GM18868 (cell line): ENCODE data around the gene PSMA7.
"Not testable (repeated sequence)": the region's sequence is repeated elsewhere in the genome, so short reads cannot be mapped to it uniquely, and the experiment has no call there.

ENCODE experiments used
- ATAC-seq: cut with Tn5 transposase; IDR thresholded peaks from one replicate; pipeline ENCODE4 v1.9.1; 2021; ENCODE audit warnings: mild to moderate bottlenecking, moderate library complexity; ENCODE audit not compliant: unreplicated experiment

The PSMA7 gene

DNA sequence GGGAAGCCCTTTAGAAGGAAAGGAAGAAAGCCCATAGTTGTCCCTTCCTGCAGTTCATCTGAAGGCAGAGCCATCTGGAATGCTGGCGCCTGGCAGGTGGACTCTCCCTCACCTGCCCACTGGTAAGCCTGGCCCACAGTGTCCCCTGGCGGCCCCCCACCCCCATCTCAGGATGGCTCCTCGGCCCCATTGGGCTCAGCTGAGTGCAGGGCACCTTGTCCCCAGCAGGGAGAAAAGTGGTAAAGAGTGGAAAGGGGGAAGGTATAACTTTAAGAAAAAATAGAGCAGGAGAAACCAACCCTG is 13.0 kb upstream of the PSMA7 start:
- ATAC-seq, result no peak

DNA sequence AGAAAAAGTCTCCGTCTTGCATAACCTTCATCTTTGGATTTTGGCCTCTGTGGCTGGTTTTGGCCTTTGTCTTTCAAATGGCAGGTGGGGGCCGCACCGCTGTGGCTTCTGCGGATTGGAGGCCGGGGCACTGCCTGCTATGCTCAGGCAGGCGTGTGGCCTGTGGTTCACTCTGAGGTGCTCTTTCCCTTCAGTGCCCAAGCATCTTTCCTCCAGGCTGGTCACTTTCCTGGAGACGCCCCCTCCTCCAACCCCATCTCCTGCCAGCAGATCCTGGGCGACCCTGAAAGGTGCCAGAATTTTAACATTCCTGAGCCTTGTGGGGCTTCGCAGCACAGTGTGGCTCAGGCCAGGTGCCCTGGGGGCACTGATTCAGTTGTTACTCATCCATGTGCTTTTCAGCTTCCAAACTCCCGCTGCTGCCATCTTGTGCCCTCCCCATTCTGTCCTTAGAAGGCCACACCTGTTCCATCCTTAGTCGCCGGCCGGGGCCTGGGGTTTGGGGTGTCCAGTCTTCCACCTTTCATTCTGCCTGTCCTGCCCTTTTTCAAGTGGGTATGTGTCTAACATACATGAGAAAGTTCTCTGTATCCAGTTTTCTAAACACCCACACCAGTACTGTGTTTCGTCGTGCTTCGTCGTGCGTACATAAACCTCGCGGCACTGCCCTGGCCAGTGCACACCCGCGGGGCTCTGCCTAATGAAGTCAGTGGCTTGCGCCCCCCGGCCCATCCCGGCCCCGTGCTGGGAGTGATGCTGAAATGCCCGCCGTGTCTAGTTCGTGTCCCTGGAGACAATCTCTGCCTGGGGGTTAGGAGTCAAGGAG is 12.4 kb upstream of the PSMA7 start:
- no peak for ATAC-seq

GRCh38 chr20:62151835-62152364 is 8.7 kb upstream of the PSMA7 start:
- no peak for ATAC-seq

GRCh38 chr20:62151225-62151624 is 8.0 kb upstream of the PSMA7 start:
- ATAC-seq, result no peak

GRCh38 chr20:62150310-62150575 is 7.0 kb upstream of the PSMA7 start:
- ATAC-seq, result no peak

- no peak for ATAC-seq
Measured at GRCh38 chr20:62149532-62150309, 6.5 kb upstream of the PSMA7 start.

DNA sequence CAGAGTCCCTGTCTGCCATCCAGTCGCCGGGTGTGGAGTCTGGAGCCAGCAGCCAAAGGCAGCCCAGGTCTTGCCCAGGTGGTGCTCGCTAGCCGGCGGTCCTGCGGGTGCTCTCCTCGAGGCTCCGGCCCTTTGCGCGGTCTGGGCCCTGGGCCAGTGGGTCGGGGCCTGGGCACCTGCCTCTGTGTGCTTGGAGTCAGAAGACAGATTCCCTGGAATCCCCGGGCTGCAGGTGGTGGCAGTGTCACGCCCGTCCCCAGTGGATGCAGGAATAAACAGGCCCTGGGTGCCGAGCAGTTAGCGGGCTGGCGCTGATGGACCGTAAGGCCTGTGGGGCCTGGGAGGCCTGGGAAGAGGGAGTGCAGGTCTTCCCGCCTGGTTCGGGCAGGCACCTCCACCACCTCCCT is 5.7 kb upstream of the PSMA7 start:
- no peak for ATAC-seq

DNA sequence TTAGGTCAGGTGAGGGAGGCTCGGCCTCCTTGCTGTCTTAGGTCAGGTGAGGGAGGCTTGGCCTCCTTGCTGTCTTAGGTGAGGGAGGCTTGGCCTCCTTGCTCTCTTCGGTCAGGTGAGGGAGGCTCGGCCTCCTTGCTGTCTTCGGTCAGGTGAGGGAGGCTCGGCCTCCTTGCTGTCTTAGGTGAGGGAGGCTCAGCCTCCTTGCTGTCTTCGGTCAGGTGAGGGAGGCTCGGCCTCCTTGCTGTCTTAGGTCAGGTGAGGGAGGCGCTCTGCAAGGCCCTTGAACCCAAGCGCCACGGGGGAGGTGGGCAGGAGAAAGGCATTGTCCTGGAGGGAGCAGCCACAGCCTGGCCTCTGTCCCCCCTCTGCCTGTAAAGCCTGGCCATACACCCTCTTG is 5.2 kb upstream of the PSMA7 start:
- not testable (repeated sequence) for ATAC-seq

GRCh38 chr20:62147528-62147927 is 4.3 kb upstream of the PSMA7 start:
- ATAC-seq, result no peak

GRCh38 chr20:62147125-62147524 is 3.9 kb upstream of the PSMA7 start:
- ATAC-seq, result no peak

DNA sequence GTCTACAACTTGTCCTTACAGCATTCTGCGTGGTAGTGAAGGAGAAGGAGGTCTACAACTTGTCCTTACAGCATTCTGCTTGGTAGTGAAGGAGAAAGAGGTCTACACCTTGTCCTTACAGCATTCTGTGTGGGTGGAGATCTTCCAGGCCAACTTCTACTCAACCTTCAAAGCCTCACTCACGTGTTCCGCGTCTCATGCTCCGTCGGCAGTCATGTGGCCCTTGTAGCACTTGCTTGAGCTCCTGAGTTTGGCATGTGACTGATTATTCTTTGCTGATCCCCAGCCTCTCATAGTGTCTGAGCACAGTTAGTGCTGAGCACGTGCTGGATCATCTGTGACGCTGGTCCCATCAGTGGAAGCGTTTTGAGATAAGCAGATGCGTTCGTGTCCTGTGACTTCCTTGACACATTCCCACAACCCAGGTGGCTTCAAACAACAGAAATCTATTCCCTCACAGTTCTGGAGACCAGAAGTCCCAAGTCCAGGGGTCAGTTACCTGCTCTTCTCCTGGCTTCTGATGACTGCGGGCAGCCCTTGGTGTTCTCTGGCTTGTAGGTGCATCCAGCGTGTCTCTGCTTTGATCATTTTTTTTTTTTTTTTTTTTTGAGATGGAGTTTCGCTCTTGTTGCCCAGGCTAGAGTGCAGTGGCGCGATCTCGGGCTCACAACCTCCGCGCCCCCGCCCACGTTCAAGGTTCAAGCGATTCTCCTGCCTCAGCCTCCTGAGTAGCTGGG is 3.0 kb upstream of the PSMA7 start:
- ATAC-seq, result no peak

- no peak for ATAC-seq
Measured at GRCh38 chr20:62145688-62146018, 2.5 kb upstream of the PSMA7 start.

- ATAC-seq, result peak; percentile 19
Measured at GRCh38 chr20:62143957-62144825, 997 bp upstream of the PSMA7 start.

DNA sequence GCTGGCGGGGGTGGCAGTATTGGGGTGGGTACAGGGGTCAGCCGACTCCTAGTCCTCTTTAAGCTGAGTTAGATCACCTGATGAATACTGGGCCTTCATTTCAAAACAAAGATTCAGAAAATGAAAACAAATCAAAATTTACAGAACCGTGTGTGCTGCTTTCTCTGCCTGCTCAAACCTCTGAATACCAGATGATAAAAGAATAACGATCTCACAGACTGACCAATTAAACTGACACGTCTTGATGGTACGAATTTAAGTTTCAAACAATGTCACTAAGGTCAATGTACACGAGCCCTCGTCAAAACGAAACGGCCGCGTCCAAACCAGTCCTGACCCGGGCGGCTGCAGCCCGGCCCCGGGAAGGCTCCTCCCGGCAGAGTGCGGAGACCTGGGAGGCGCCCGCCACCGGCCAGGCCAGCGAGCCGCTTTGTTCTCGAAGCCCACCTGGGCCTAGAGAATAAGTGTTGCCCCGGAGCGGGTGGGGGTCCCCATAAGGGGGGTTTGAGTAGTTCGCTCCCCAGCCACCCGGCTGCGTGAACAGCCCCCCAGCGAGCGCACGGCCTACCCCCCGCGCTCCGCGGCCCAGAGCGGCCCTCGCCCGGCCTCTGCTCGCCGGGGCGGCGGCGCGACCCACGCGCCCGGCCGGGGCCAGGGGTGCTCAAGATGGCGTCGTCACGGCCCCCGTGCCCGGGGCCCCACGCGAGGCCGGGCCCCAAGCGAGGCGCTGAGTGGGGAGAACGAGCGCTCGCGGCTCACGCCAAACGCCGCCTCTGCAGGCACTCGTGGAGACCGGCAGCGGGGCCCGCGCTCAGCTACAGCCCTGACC is 728 bp downstream of the PSMA7 start:
- peak; percentile 9 for ATAC-seq

GRCh38 chr20:62141397-62142251 is 1.6 kb downstream of the PSMA7 start:
- ATAC-seq, result no peak

DNA sequence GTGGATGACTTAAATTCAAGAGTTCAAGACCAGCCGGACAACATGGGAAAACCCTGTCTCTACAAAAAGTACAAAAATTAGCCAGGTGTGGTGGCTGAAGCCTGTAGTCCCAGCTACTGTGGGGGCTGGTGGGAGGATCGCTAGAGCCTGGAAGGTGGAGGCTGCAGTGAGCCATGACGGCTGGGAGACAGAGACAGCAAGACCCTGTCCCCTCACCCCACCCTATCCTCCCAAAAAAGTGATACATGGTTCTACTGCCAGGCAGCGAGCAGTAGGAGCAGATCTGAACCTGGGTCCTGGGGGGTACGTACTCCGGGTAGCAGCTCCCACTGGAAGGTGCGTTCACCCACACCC is 2.2 kb downstream of the PSMA7 start:
- ATAC-seq, result no peak

DNA sequence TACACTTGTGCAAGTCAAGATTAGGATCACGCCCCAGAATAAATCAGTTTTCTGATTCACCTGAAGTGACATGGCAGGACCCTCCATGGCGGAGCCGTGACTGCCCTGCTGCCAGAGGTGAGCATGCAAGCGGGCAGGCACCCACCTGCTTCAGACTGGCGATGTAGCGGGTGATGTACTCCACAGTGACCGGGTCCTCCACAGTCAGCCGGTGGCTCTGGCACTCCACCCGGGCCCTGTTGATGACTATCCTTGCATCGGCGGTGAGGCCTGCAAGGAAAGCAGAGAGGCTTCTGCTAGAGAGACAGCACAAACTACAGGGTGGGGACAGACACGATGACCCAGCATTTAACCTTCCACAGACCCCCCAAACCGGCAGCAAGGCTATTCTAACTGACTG is 3.6 kb downstream of the PSMA7 start:
- no peak for ATAC-seq

DNA sequence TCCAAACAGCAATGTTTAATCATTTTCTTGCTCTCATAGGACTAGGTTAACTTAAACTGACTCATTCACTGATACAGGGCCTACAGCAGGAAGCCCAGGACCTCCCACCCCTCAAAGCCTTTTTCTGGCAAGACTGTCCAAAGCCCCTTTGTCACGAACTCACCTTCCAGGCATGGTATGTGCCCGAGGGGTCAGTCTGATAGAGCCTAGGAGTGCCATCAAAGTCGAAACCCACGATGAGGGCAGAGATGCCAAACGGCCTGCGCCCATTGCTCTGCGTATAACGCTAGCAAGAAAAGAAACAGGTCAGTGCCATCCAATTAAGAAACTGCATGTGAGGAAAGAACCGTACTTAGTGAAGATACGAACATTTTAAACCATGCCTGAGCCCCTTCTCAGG is 4.3 kb downstream of the PSMA7 start:
- ATAC-seq, result no peak

DNA sequence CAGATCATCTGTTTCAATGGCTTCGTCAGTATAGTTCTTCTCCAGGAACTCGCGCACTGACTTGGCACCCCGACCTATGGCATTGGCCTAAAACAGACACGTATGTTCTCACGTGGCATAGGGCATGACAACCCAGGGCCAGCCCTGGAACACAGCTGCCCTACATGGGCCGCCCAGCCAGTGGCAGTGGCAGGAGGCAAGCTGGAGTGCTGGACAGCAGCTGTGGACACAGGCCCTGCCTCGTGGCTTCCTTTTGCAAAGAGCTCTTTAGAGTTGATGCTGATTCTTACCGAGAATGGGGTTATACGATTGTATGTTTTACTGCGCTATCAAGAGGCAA is 5.0 kb downstream of the PSMA7 start:
- no peak for ATAC-seq
